HuH-7 (cell line): Measurements from ENCODE around the gene ANO10.
"Not testable (repeated sequence)": the region's sequence is repeated elsewhere in the genome, so short reads cannot be mapped to it uniquely, and the experiment has no call there.

Experiments used
- DNase-seq: peaks from one replicate; pipeline ENCODE4 v3.0.0; 2011; ENCODE audit warnings: low spot score

The ANO10 gene

GRCh38 chr3:43581343-43581742 lies 40.5 kb downstream of the ANO10 start:
- no peak for DNase-seq

GRCh38 chr3:43580181-43580580 lies 41.6 kb downstream of the ANO10 start:
- DNase-seq, result no peak

DNA sequence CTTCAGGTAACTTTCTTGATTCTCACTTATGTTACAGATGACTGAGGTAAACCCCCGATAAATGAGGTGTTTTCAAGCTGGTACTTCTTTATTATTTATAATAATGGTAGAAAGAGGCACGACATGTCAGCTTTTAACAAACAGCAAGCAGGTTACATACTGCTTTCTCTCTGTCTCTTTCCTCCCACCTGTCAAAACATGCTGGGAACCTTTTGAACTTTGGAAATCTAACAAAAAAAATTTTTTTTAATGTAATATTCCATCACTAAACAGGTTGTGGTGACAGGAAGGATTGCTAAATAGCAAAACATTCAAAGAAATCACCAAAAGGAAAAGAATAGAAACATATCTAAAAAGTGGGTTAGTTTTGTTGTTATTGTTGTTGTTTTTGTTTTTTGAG lies 48.2 kb downstream of the ANO10 start:
- no peak for DNase-seq

DNA sequence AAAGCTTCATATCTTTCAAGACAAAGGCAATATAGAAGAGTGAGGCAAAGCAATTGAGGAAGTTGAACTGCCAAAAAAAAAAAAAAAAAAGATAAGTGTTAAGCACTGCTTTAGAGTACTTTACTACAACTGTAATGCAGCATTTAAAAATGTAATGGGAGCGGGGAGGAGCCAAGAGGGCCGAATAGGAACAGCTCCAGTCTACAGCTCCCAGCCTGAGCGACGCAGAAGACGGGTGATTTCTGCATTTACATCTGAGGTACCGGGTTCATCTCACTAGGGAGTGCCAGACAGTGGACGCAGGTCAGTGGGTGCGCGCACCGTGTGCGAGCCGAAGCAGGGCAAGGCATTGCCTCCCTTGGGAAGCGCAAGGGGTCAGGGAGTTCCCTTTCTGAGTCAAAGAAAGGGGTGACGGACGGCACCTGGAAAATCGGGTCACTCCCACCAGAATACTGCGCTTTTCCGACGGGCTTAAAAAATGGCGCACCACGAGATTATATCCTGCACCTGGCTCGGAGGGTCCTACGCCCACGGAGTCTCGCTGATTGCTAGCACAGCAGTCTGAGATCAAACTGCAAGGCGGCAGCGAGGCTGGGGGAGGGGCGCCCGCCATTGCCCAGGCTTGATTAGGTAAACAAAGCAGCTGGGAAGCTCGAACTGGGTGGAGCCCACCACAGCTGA lies 56.0 kb downstream of the ANO10 start:
- not testable (repeated sequence) for DNase-seq

DNA sequence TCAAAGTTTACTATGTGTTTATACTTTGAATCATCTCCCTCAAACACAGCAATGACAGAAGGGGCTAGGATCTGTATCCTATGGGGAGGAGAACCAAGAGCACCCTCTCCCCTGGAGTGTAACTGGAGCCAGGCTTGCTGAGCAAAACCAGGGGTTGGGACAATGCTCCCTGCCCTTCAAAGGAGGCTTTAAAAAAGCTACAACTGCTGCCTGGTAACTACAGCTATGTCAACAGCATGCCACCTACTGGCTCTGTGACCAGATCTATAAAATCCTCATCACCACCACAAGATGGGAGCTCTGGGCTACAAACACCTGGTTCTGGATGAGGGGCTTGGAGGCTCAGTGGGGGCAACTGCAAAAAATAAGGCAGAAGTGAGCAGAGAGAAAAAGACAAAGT lies 61.9 kb downstream of the ANO10 start:
- no peak for DNase-seq

- no peak for DNase-seq
These were observed 63.6 kb downstream of the ANO10 start for GRCh38 chr3:43558171-43558570.

DNA sequence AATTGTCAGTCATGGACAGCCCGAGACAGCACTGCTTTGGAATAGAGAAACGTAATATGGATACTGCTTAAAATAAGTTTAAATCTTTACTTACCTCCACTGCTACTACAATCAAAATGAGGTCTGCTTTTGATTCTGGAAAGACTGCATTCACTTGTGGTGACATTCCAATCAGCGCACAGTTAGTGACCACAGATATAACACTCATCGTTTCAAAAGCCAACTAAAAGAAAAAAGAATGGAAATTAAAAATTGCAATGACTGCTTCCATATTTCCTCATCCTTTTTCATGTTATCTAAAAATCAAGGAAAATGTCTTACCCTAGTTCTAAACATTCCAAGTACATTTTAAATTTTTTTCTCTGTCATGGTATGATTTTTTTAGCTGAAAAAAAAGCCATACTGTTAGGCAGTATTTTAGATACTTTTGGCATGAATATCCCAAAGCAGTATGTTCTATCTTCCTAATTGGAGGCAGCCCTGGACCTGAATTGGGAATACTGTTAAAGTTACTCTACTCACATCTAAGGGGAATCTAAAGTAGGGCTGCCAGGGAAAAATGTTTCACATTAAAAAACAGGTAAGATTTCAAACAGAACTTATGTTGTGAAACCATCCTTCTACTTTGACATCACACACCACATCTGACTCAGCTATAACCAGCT lies 72.1 kb downstream of the ANO10 start:
- DNase-seq, result no peak

GRCh38 chr3:43544277-43544676 lies 77.5 kb downstream of the ANO10 start:
- DNase-seq, result peak; percentile 12

GRCh38 chr3:43542328-43543043 lies 79.3 kb downstream of the ANO10 start:
- no peak for DNase-seq

- no peak for DNase-seq
These were observed 81.2 kb downstream of the ANO10 start for GRCh38 chr3:43540624-43541023.

GRCh38 chr3:43539321-43539720 lies 82.5 kb downstream of the ANO10 start:
- no peak for DNase-seq

DNA sequence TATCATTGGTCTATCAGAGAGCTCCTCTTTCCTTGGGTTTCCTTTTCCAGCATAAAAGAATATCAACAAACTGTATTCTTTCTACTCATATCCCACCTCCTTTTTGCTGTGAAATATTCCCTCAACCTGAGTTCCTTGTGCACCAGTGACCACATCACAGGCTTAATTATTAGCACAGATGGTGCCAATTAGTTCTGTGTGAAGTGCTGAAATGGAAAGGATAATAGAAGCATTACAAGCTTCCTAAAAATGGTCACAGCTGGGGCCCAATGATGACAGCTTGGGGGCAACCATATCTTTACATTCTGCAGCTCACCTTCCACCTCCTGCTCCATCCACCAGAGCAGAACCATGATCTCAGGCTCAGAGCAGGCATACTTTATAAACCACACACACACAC lies 84.6 kb downstream of the ANO10 start:
- DNase-seq, result no peak

GRCh38 chr3:43534675-43535074 lies 87.1 kb downstream of the ANO10 start:
- no peak for DNase-seq

DNA sequence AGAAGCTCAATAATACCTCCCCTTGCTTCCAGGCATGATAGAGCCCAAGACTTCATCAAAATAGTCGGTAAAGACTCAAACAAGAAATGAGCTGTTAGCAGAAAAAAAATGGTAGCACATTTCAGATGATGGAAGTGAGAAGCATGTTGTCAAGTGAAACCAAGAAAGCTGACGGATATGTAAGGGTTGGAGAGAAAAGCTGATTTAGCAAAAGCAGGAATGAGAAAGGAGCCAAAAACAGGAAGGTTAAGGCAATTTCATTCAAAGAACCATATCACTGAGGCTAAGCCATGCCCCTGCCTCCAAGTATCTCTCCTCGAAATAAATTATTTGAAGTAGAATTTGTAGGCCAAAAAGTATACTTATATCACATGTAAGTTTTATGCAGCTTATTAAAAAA lies 88.8 kb downstream of the ANO10 start:
- no peak for DNase-seq

- no peak for DNase-seq
These were observed 90.0 kb downstream of the ANO10 start for GRCh38 chr3:43531835-43532234.

DNA sequence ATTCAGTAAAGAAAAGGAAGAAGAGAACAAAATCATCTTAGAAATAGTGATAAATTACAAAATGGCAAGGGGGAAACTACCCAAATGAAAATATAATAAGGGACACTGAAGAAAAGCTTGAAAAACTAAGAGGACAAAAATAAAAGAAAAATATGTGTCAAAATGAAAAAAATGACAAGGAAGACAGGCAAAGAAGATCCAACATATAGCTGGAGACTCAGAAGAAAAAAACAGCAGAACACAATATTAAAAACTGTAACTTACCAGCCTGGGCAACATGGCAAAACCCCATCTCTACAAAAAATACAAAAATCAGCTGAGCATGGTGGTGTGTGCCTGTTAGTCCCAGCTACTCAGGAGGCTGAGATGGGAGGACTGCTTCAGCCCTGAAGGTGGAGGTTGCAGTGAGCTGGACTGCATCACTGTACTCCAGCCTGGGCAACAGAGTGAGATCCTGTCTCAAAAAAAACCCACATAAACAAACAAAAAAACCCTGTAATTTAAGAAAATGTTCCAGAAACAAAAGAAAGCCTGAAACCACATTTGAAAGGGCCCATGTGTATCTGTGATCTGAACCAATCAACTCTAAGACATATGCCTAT lies 93.2 kb downstream of the ANO10 start:
- DNase-seq, result no peak

DNA sequence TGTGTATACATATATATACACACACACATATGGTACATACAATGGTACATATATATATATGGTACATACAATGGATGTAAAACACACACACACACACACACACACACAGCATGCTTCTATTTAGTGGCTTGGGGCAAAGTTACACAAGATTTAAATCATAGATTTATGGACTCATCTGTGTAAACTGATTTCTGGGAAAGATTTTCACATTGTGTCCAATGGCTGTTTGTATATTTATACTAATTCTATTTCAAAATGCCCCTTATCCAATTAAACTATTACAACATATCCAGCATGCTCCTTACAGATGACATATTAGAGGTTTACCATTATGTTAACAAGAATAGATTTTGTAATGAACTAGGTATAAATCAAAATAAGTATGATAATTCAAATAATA lies 94.9 kb downstream of the ANO10 start:
- DNase-seq, result no peak

- DNase-seq, result no peak
These were observed 95.7 kb downstream of the ANO10 start for GRCh38 chr3:43525941-43526607.

GRCh38 chr3:43525386-43525785 lies 96.4 kb downstream of the ANO10 start:
- DNase-seq, result no peak

DNA sequence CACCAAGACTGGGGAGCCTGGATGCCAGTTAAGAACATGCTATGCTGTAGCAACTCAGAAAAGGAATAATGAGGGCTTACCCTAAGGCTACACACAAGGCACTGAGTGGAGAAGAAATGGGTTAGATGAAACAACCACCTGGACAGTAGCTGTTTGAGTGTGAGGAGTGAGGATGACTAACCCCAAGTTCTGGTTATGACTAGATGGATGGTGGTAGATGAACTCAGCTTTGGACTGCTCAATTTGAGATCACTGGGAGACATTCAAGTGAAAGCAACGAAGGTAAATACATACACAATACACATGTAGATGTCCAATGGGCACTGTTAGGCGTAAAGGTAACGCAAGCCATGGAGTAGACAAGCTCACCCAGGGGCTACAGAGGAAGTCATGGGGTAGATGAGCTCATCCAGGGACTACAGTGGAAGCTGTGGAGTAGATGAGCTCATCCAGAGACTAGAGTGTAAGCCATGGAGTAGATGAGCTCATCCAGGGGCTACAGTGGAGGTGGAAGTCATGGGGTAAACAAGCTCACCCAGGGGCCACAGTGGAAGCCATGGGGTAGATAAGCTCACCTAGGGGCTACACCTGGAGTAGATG lies 98.3 kb downstream of the ANO10 start:
- no peak for DNase-seq

DNA sequence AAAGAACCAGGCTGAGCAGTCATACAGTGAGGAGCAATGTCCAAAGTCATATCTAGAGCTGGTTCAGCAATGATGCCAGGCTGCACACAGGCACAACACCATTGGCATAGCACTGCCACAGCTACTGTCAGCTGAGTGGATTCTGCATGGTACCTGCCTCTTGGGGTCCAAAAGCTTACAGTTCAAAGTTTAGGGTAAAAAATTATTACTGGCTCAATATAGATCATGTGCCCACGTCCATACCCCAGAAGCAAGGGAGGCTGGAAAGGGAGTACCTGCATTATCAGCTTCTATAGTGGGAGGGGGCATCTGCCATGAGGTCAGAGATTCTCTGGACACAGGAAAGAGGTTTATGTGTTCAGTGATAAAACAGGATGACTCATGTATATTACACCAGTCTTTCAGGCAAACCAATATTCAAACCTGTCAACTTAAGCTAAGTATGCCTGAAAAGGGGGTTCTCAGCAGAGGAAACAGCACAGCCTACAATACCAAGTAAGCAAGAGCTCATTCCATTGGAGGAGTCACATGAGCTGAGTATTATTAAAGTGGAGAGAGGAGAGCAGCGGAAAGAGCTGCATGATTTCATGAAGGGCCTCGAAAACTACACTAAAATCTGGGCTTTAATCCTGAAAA lies 99.0 kb downstream of the ANO10 start:
- no peak for DNase-seq

- no peak for DNase-seq
These were observed 99.9 kb downstream of the ANO10 start for GRCh38 chr3:43521941-43522340.
